ENCODE results near the gene ABHD1. TPM values are rescaled to one million over a fixed set of nuclear protein-coding genes. Genes with fewer than 3 reads are reported as not detected.
A peak's percentile ranks its signal among the peaks of the same experiment; 100 is the strongest.

Gene ABHD1
- total RNA-seq, 4 donors from 2014 or later, result 1.2 TPM; not detected in 3

DNA sequence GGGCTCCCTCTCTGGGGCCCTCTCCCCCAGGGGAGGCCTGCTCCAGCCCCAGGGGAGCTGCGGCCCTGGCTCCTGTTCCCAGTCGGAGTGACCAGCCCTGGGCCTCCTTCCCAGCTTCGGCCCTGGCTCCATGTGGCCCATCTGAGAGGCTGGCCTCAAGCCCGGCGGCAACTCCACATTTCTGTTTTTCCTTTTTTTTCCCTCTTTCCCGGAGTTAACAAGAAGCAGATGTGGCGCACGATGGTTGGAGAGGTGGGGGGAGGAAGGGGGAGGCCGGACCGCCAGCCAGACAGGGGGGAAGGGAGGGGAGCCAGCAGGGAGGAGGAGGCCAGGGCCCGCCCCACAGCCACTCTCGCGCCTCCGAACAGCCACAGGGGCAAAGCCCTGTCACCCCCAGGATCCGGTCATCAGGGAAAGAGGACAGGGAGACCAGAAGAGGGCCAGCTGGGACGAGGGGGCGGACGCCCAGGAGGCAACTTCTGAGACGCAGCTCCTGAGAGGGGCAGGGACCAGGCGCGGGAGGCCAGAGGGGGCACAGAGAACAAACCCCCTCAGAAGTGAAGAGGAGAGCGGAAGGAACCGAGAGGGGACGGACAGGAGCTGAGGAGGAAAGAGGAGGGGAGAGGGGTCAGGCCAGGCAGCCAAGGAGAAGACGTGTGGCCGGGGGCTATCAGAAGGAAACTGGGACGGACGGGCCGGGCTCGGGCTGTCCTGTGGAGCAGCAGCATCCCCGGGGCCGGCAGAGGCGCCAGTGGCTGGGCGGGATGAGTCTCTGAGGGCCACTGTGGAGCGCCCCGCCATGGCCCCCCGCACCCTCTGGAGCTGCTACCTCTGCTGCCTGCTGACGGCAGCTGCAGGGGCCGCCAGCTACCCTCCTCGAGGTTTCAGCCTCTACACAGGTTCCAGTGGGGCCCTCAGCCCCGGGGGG is 45.1 kb upstream of the ABHD1 start, which contains the start of gene EMILIN1:
TSS of gene EMILIN1 (plus strand) at position 349 of the 928 bp plus-strand sequence. CDS start at position 800, 451 bp downstream.
- Histone ChIP-seq H3K27me3 (no peaks in the 10 kb centered on the region), H3K4me3 (peak within 1 kb of the TSS; percentile 52 to 84), H3K27ac (peak within 1 kb of the TSS; percentile 92 to 98), H3K9me3 (no peaks in the 10 kb centered on the region), H3K36me3 (no peaks in the 10 kb centered on the region), H3K4me1 (peaks cover 5 to 14% of the 10 kb centered on the region in 2 donors)
- intact Hi-C loops (cut with DNase I; ENCODE audit: low total_unique reads), result loop anchor here (2.0 kb wide), 1 partner anchor 28 kb away; the partner anchor contains the start of gene AGBL5
- DNase-seq, result peak; percentile 93 to 96
- TF ChIP-seq, protein P1, sequence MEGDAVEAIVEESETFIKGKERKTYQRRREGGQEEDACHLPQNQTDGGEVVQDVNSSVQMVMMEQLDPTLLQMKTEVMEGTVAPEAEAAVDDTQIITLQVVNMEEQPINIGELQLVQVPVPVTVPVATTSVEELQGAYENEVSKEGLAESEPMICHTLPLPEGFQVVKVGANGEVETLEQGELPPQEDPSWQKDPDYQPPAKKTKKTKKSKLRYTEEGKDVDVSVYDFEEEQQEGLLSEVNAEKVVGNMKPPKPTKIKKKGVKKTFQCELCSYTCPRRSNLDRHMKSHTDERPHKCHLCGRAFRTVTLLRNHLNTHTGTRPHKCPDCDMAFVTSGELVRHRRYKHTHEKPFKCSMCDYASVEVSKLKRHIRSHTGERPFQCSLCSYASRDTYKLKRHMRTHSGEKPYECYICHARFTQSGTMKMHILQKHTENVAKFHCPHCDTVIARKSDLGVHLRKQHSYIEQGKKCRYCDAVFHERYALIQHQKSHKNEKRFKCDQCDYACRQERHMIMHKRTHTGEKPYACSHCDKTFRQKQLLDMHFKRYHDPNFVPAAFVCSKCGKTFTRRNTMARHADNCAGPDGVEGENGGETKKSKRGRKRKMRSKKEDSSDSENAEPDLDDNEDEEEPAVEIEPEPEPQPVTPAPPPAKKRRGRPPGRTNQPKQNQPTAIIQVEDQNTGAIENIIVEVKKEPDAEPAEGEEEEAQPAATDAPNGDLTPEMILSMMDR (IDR thresholded peaks at IDR 0.05), result peak in 1 of 4 experiments; percentile 17
- TF ChIP-seq POLR2A (IDR thresholded peaks at IDR 0.05), result peak; percentile 41 to 70

GRCh38 chr2:27079233-27080139 is 44.1 kb upstream of the ABHD1 start:
- Histone ChIP-seq H3K36me3 (no peaks in the 10 kb centered on the region), H3K4me1 (peaks cover 5 to 14% of the 10 kb centered on the region in 2 donors), H3K4me3 (peak overlapping the region; percentile 52 to 84), H3K27ac (peak overlapping the region; percentile 92 to 98), H3K27me3 (no peaks in the 10 kb centered on the region), H3K9me3 (no peaks in the 10 kb centered on the region)
- intact Hi-C loops (cut with DNase I; ENCODE audit: low total_unique reads), result loop anchor here (2.0 kb wide), 1 partner anchor 29 kb away; the partner anchor contains the start of gene AGBL5
- TF ChIP-seq POLR2A (IDR thresholded peaks at IDR 0.05), result no peak
- TF ChIP-seq, protein P1 (IDR thresholded peaks at IDR 0.05), result no peak
- no peak for DNase-seq

- peaks cover 5 to 16% of the 10 kb centered on the region in 2 donors for H3K4me1 ChIP-seq
- intact Hi-C loops (cut with DNase I; ENCODE audit: low total_unique reads), result no loop called here
Measured at GRCh38 chr2:27080140-27080469, 43.5 kb upstream of the ABHD1 start.

GRCh38 chr2:27080603-27080936 is 43.0 kb upstream of the ABHD1 start:
- H3K4me3 ChIP-seq, result peak overlapping the region; percentile 52 to 84
- intact Hi-C loops (cut with DNase I; ENCODE audit: low total_unique reads), result no loop called here
- peak overlapping the region; percentile 92 to 98 for H3K27ac ChIP-seq
- peaks cover 5 to 15% of the 10 kb centered on the region in 2 donors for H3K4me1 ChIP-seq
- H3K27me3 ChIP-seq, result no peaks in the 10 kb centered on the region
- peak in 1 of 2 donors; percentile 39 for DNase-seq
- H3K9me3 ChIP-seq, result no peaks in the 10 kb centered on the region
- TF ChIP-seq POLR2A (IDR thresholded peaks at IDR 0.05), result no peak
- TF ChIP-seq, protein P1 (IDR thresholded peaks at IDR 0.05), result no peak
- H3K36me3 ChIP-seq, result no peaks in the 10 kb centered on the region

More at GRCh38 chr2:27080140-27080469, 43.5 kb upstream of the ABHD1 start:
- H3K36me3 ChIP-seq, result no peaks in the 10 kb centered on the region
- DNase-seq, result no peak
- peak overlapping the region; percentile 52 to 84 for H3K4me3 ChIP-seq
- no peak for TF ChIP-seq POLR2A (IDR thresholded peaks at IDR 0.05)
- TF ChIP-seq, protein P1 (IDR thresholded peaks at IDR 0.05), result no peak
- no peaks in the 10 kb centered on the region for H3K27me3 ChIP-seq
- H3K9me3 ChIP-seq, result no peaks in the 10 kb centered on the region
- H3K27ac ChIP-seq, result peak overlapping the region; percentile 92 to 98
